ENCODE measurements around the gene CXXC1. TPM values are rescaled to one million over a fixed set of nuclear protein-coding genes. Genes with fewer than 3 reads are reported as not detected.
"Not testable (repeated sequence)": the region's sequence is repeated elsewhere in the genome, so short reads cannot be mapped to it uniquely, and the experiment has no call there.

CXXC1 gene
- total and polyA plus RNA-seq, 9 donors, result 39.1 to 77.9 (median 70.5) TPM

- intact Hi-C loops (cut with DNase I), result no loop called here
- 81 to 86% (median 82%) methylated on average over 2 of the region's 2 CpGs for WGBS, 3 donors
- TF ChIP-seq EP300 (IDR thresholded peaks at IDR 0.05) (no peak), POLR2A (IDR thresholded peaks at IDR 0.05) (no peak), CTCF (IDR thresholded peaks at IDR 0.05) (no peak)
These were observed 25.6 kb upstream of the CXXC1 start for GRCh38 chr18:50313031-50313607.

GRCh38 chr18:50312296-50313030 lies 25.0 kb upstream of the CXXC1 start:
- no peak for DNase-seq
- Histone ChIP-seq H3K27ac (no peak overlapping the region), H3K27me3 (no peaks in the 10 kb centered on the region), H3K36me3 (no peaks in the 10 kb centered on the region), H3K4me3 (no peak overlapping the region), H3K9me3 (no peaks in the 10 kb centered on the region), H3K4me1 (ENCODE audit: insufficient read depth) (no peaks in the 10 kb centered on the region)
- intact Hi-C loops (cut with DNase I), result no loop called here
- TF ChIP-seq CTCF (IDR thresholded peaks at IDR 0.05) (no peak), POLR2A (IDR thresholded peaks at IDR 0.05) (no peak), EP300 (IDR thresholded peaks at IDR 0.05) (no peak)
- 78 to 82% (median 81%) methylated on average over 7 of the region's 7 CpGs for WGBS, 3 donors

More at GRCh38 chr18:50313031-50313607, 25.6 kb upstream of the CXXC1 start:
- Histone ChIP-seq H3K27ac (no peak overlapping the region), H3K4me1 (ENCODE audit: insufficient read depth) (no peaks in the 10 kb centered on the region), H3K27me3 (no peaks in the 10 kb centered on the region), H3K9me3 (no peaks in the 10 kb centered on the region), H3K36me3 (no peaks in the 10 kb centered on the region), H3K4me3 (no peak overlapping the region)
- no peak for DNase-seq

GRCh38 chr18:50311650-50312049 lies 24.2 kb upstream of the CXXC1 start:
- H3K4me1 ChIP-seq (ENCODE audit: insufficient read depth), result no peaks in the 10 kb centered on the region
- WGBS, 3 donors, result 83 to 89% (median 86%) methylated on average over 3 of the region's 3 CpGs
- H3K27ac ChIP-seq, result no peak overlapping the region
- no peak for TF ChIP-seq POLR2A (IDR thresholded peaks at IDR 0.05)
- no peak for TF ChIP-seq CTCF (IDR thresholded peaks at IDR 0.05)
- no peak for TF ChIP-seq EP300 (IDR thresholded peaks at IDR 0.05)
- H3K27me3 ChIP-seq, result no peaks in the 10 kb centered on the region
- no peak for DNase-seq
- H3K4me3 ChIP-seq, result no peak overlapping the region
- H3K36me3 ChIP-seq, result no peaks in the 10 kb centered on the region
- H3K9me3 ChIP-seq, result no peaks in the 10 kb centered on the region
- intact Hi-C loops (cut with DNase I), result no loop called here

GRCh38 chr18:50310080-50310479 lies 22.6 kb upstream of the CXXC1 start:
- intact Hi-C loops (cut with DNase I), result no loop called here
- no peaks in the 10 kb centered on the region for H3K9me3 ChIP-seq
- H3K27me3 ChIP-seq, result no peaks in the 10 kb centered on the region
- no peak for TF ChIP-seq POLR2A (IDR thresholded peaks at IDR 0.05)
- TF ChIP-seq EP300 (IDR thresholded peaks at IDR 0.05), result no peak
- no peak for TF ChIP-seq CTCF (IDR thresholded peaks at IDR 0.05)
- WGBS, 3 donors, result 84 to 88% (median 86%) methylated on average over 10 of the region's 10 CpGs
- no peak overlapping the region for H3K27ac ChIP-seq
- no peaks in the 10 kb centered on the region for H3K36me3 ChIP-seq
- H3K4me3 ChIP-seq, result no peak overlapping the region
- no peaks in the 10 kb centered on the region for H3K4me1 ChIP-seq (ENCODE audit: insufficient read depth)
- no peak for DNase-seq

GRCh38 chr18:50308851-50309250 lies 21.4 kb upstream of the CXXC1 start:
- H3K27ac ChIP-seq; H3K36me3 ChIP-seq; intact Hi-C loops (cut with DNase I); DNase-seq; H3K4me1 ChIP-seq (ENCODE audit: insufficient read depth); H3K27me3 ChIP-seq; H3K9me3 ChIP-seq; H3K4me3 ChIP-seq: not testable (repeated sequence)
- WGBS, 3 donors, result 78 to 81% (median 78%) methylated on average over 5 of the region's 5 CpGs
